Right atrium auricular region (tissue), 2 donors: ENCODE measurements around the gene IRF8. TPM values are rescaled to one million over a fixed set of nuclear protein-coding genes. Genes with fewer than 3 reads are reported as not detected.
"Not testable (repeated sequence)": the region's sequence is repeated elsewhere in the genome, so short reads cannot be mapped to it uniquely, and the experiment has no call there.

Experiments used
- DNase-seq: peaks from one replicate; pipeline ENCODE4 v3.0.0-alpha.2; 2019; ENCODE audit warnings: low spot score
- H3K27ac ChIP-seq, 2 donors: fragments of 200-600 bp; sonication (generic); 1 replicate in 1 of 2; 2 replicates in 1 of 2; pipeline ENCODE4 v1.5.1; 2016 to 2019
- H3K27me3 ChIP-seq, 2 donors: fragments of 200-600 bp; sonication (generic); one replicate each; pipeline versions ENCODE4 v1.5.1 to v1.6.0; 2017 to 2019
- H3K36me3 ChIP-seq: fragments of 200-600 bp; sonication (generic); one replicate; pipeline ENCODE4 v1.5.1; 2016
- H3K4me1 ChIP-seq, 2 donors: fragments of 200-600 bp; sonication (generic); one replicate each; pipeline versions ENCODE4 v1.5.1 to v1.6.0; 2017 to 2019
- H3K4me3 ChIP-seq, 2 donors: fragments of 200-600 bp; sonication (generic); 1 replicate in 1 of 2; 2 replicates in 1 of 2; pipeline ENCODE4 v1.5.1; 2017 to 2019; ENCODE audit warnings: mild to moderate bottlenecking in 1 of 2, moderate library complexity in 1 of 2
- H3K9me3 ChIP-seq, 2 donors: fragments of 200-600 bp; sonication (generic); one replicate each; pipeline ENCODE4 v1.5.1; 2019
- total RNA-seq, 2 donors: library from RNA; depleted of rRNA; stranded (reverse); fragments of >200 nt; gene quantifications; one replicate each; pipeline ENCODE4 v1.1.0, GENCODE V29; 2016
- TF ChIP-seq, protein P1 (sequence below), 2 donors: fragments of 200-600 bp; sonication (generic); IDR thresholded peaks; one replicate each; pipeline ENCODE4 v1.5.1; 2019; ENCODE audit warnings: antibody characterized with exemption in 2 of 2

IRF8 gene
- total RNA-seq, 2 donors from 2014 or later, result 2.2 to 10.6 TPM

DNA sequence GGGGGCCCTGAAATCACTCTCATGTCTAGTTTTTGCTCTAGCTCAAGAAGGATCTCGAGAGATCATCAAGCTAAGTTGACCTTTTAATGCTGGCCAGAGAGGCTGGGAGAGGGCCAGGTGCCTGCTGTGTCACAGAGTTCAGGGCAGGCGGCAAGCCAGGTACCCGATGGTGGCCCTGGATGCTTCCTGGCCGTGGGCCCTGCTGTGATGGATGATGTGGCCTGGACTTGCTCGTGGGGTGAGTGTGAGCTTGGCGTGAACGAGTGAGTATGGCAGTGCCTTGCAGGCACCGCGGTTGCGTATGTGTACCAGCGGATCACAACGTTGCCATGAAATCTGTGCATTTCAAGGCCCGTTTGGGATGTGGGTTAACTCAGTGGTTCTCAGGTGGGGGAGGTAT, 7.4 kb downstream of the IRF8 start:
- no peak overlapping the region for H3K27ac ChIP-seq
- no peak overlapping the region for H3K4me3 ChIP-seq
- no peaks in the 10 kb centered on the region for H3K27me3 ChIP-seq
- no peaks in the 10 kb centered on the region for H3K9me3 ChIP-seq
- TF ChIP-seq, protein P1, sequence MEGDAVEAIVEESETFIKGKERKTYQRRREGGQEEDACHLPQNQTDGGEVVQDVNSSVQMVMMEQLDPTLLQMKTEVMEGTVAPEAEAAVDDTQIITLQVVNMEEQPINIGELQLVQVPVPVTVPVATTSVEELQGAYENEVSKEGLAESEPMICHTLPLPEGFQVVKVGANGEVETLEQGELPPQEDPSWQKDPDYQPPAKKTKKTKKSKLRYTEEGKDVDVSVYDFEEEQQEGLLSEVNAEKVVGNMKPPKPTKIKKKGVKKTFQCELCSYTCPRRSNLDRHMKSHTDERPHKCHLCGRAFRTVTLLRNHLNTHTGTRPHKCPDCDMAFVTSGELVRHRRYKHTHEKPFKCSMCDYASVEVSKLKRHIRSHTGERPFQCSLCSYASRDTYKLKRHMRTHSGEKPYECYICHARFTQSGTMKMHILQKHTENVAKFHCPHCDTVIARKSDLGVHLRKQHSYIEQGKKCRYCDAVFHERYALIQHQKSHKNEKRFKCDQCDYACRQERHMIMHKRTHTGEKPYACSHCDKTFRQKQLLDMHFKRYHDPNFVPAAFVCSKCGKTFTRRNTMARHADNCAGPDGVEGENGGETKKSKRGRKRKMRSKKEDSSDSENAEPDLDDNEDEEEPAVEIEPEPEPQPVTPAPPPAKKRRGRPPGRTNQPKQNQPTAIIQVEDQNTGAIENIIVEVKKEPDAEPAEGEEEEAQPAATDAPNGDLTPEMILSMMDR (IDR thresholded peaks at IDR 0.05), result no peak
- DNase-seq, result no peak
- H3K36me3 ChIP-seq, result no peaks in the 10 kb centered on the region
- H3K4me1 ChIP-seq, result peaks cover 0 to 2% of the 10 kb centered on the region in 2 donors

DNA sequence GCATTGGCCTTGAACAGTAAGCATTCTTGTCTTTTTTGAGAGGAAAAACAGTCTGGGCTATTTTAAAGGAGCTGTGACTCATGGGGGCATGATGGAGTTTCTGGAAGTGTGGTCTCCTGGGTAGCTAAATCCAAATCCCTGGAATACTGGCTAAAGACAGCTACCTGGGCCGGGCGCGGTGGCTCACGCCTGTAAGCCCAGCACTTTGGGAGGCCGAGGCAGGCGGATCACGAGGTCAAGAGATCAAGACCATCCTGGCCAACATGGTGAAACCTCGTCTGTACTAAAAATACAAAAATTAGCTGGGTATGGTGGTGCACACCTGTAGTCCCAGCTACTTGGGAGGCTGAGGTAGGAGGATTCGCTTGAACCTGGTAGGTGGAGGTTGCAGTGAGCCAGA, 8.3 kb downstream of the IRF8 start:
- H3K4me3 ChIP-seq, H3K9me3 ChIP-seq, H3K36me3 ChIP-seq, H3K27me3 ChIP-seq, H3K4me1 ChIP-seq, DNase-seq, H3K27ac ChIP-seq: not testable (repeated sequence)

DNA sequence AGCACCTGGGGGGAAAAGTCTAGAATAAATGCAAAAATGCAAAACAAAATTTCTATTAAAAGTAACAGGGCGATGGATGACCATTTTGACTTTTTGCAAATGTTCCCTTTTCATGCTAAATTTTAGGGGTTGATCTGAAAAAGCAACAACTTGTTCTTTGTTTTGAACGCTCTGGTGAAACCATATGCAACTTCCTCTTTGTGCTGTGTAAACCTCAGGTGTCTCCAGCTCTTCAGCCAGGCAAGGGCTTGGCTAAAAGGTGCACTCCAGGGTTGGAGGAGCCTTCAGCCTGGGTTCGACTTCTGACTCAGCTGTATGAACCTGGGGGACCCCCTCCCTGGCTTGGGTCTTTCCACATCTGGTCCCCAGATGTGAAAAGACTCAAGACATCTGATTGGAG, 9.5 kb downstream of the IRF8 start:
- TF ChIP-seq, protein P1 (IDR thresholded peaks at IDR 0.05), result no peak
- no peaks in the 10 kb centered on the region for H3K27me3 ChIP-seq
- H3K27ac ChIP-seq, result no peak overlapping the region
- H3K9me3 ChIP-seq, result no peaks in the 10 kb centered on the region
- H3K4me1 ChIP-seq, result peaks cover 0 to 14% of the 10 kb centered on the region in 2 donors
- H3K36me3 ChIP-seq, result no peaks in the 10 kb centered on the region
- DNase-seq, result no peak
- no peak overlapping the region for H3K4me3 ChIP-seq

DNA sequence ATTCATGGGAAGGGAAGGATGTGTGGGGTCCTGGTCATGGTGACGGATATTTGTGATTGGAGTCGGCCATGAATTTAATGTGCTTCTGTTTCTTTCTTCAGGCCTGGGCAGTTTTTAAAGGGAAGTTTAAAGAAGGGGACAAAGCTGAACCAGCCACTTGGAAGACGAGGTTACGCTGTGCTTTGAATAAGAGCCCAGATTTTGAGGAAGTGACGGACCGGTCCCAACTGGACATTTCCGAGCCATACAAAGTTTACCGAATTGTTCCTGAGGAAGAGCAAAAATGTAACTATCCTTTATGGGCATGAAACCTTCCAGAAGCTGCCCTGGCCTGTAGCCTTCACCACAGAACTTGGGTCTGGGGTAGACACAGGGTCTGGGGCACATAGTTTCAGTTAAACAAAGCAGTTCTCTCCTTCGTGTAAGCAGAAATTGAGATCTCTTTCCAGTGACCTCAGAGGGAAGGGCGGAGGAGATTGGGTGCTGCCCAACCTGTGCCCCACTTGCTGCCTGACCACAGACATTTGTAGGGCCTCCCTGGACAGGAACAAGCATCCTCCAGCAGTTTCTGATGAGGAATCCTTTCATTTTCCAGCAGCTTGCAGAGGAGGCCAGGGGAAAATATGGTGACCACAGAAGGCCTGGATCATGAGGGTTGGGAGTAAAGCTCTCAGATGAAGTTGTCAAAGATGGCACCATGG, 10.1 kb downstream of the IRF8 start:
- TF ChIP-seq, protein P1 (IDR thresholded peaks at IDR 0.05), result no peak
- no peak overlapping the region for H3K27ac ChIP-seq
- no peaks in the 10 kb centered on the region for H3K27me3 ChIP-seq
- no peak for DNase-seq
- no peaks in the 10 kb centered on the region for H3K36me3 ChIP-seq
- H3K4me1 ChIP-seq, result peaks cover 0 to 14% of the 10 kb centered on the region in 2 donors
- no peak overlapping the region for H3K4me3 ChIP-seq
- H3K9me3 ChIP-seq, result no peaks in the 10 kb centered on the region

DNA sequence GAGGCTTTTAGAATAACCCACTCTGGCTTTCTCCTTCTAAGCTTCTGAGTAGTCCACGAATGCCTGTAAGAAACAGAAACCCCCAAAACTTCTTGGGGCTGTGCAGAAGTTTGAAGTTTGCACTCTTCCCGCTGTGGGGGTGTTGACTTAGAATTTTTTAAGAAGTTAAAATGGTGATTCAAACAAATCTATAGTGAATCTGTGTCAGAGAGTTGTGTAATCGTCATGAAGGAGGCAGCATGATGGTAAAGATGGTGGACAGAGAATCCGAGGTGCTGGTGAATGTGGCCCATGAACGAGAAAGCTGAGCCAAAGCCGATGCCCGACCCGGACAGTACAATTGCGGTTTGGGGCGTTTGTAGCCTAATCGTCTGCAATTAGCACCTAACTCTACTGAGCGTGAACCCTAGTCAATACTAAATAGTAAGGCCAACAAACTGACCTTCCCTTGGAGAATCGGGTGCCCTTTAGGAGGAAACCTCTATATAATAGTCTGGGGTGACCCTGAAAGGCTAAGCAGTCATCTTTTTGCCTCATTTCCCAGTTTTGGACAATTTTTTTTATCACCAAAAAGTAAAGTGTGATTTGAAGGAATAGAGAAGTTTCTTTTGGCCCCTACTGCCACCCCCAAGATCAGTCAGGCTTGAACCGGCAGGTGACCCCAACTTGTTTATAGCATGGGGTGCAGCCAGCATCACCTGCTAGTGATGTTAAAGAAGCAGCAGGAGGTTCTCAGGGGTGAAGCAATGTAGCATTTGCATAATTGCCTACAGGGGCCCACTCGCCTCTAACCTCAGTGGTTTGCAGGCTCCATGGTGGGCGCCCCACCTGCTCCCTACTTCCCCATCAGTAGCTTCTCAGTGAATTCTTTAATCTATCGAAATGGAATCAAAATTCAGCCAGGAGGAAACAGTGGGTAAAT, 11.2 kb downstream of the IRF8 start:
- Histone ChIP-seq H3K9me3 (no peaks in the 10 kb centered on the region), H3K36me3 (no peaks in the 10 kb centered on the region), H3K27me3 (no peaks in the 10 kb centered on the region), H3K27ac (no peak overlapping the region), H3K4me1 (peaks cover 0 to 14% of the 10 kb centered on the region in 2 donors), H3K4me3 (no peak overlapping the region)
- no peak for DNase-seq
- TF ChIP-seq, protein P1 (IDR thresholded peaks at IDR 0.05), result no peak

DNA sequence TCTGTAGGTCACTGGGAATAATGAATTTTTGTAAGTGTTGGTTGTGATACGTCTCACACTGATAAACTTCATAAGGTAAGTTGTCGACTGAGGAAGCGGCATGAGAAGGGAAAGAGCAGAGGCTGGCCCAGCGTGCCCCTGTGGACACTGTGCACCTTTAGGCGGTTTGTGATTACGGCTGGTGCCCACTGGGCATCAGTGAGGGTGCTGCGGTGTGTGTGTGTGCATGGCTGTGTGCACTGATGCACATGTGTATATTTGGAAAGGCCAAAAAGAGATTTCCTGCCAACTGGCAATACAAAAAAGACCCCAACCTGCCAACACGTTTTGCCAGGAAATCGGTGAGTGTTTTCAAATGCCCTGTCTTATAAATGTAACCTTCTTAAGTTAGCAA, 11.9 kb downstream of the IRF8 start:
- Histone ChIP-seq H3K4me1 (peaks cover 0 to 14% of the 10 kb centered on the region in 2 donors), H3K27me3 (no peaks in the 10 kb centered on the region), H3K27ac (no peak overlapping the region), H3K9me3 (no peaks in the 10 kb centered on the region), H3K36me3 (no peaks in the 10 kb centered on the region), H3K4me3 (no peak overlapping the region)
- DNase-seq, result no peak
- TF ChIP-seq, protein P1 (IDR thresholded peaks at IDR 0.05), result no peak
